HG03520 (cell line): ENCODE measurements around the gene KREMEN2.
"Not testable (repeated sequence)": the region's sequence is repeated elsewhere in the genome, so short reads cannot be mapped to it uniquely, and the experiment has no call there.

Experiments
- ATAC-seq: cut with Tn5 transposase; IDR thresholded peaks from one replicate; pipeline ENCODE4 v1.9.1; 2021; ENCODE audit warnings: mild to moderate bottlenecking, moderate library complexity; ENCODE audit not compliant: unreplicated experiment

KREMEN2 gene, protein sequence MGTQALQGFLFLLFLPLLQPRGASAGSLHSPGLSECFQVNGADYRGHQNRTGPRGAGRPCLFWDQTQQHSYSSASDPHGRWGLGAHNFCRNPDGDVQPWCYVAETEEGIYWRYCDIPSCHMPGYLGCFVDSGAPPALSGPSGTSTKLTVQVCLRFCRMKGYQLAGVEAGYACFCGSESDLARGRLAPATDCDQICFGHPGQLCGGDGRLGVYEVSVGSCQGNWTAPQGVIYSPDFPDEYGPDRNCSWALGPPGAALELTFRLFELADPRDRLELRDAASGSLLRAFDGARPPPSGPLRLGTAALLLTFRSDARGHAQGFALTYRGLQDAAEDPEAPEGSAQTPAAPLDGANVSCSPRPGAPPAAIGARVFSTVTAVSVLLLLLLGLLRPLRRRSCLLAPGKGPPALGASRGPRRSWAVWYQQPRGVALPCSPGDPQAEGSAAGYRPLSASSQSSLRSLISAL

GRCh38 chr16:2963723-2964474 is at the start of gene KREMEN2:
TSS of gene KREMEN2 (plus strand) at chr16:2964275. CDS start at chr16:2964521, 246 bp downstream.
- ATAC-seq, result no peak

GRCh38 chr16:2915196-2915929 is 48.7 kb upstream of the KREMEN2 start:
- ATAC-seq, result no peak

DNA sequence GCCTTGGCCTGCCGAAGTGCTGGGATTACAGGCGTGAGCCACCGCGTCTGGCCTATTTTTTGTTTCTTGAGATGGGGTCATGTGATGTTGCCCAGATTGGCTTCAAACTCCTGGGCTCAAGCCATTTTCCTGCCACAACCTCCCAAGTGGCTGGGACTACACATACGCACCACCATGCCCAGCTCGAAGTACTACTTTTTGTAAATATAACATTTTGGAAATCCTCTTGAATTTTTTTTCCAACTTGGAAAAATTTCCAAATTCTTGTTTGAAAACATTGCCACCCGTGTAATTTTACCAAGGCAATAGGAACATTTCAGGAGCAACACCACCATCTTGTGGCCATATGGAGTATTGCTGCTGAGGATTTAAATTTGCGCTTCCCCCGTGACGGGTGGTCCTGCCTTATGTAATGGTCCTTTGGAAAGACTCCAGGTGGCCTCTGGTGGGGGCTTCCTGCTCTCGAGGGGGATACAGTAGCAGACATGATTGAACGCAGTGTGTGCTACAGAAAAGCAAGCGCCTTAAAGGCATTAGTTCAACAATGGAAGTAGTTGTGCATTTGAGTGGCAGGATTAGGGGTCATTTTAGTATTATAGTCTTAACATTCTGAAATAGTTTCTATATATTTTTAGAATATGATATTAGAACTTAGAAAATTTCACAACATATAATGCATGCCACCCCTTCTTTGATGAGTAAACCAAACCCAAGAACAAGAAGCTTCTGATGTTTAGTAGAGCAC is 44.4 kb upstream of the KREMEN2 start:
- no peak for ATAC-seq

- ATAC-seq, result no peak
Measured at GRCh38 chr16:2923481-2923880, 40.6 kb upstream of the KREMEN2 start.

DNA sequence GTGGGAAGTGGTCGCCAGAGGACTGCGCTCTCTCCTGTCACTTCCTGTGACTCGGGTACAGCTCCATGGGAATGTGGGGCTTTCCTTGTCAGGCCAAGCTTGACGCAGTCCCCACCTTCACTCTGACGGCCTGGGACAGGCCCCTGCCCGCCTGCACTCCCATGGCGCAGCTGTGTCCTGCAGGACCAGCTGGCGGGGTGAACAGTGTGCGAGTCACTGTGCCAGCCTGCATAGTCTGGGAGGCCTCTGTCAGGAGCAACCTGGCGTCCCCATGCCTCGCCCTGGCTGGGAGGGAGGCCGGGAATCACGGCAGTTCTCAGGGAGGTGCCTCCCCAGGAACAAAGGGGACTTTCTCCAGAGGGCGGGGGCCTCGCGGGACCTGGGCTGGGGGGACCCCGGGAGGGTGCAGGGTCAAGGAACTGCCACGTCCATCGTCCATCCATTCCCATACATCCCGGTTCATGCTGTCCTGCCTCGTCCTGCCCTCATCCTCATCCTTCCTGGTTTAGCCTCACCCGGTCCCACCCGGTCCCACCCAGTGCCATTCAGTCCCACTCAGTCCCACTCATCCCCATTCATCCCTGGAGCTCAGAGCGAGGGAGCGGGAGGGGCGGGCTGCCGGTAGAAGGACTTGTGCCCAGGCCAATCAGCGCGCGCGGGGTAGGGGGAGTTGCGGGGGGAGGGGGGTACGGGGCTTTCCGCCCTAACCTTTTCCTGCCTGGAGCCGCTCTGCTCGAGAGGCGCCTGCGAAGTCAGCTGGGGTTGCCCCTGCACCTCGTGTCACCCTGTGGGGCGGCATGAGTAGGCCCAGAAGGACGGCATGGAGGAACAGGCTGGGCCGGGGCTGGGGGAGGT is 38.9 kb upstream of the KREMEN2 start:
- ATAC-seq, result no peak

DNA sequence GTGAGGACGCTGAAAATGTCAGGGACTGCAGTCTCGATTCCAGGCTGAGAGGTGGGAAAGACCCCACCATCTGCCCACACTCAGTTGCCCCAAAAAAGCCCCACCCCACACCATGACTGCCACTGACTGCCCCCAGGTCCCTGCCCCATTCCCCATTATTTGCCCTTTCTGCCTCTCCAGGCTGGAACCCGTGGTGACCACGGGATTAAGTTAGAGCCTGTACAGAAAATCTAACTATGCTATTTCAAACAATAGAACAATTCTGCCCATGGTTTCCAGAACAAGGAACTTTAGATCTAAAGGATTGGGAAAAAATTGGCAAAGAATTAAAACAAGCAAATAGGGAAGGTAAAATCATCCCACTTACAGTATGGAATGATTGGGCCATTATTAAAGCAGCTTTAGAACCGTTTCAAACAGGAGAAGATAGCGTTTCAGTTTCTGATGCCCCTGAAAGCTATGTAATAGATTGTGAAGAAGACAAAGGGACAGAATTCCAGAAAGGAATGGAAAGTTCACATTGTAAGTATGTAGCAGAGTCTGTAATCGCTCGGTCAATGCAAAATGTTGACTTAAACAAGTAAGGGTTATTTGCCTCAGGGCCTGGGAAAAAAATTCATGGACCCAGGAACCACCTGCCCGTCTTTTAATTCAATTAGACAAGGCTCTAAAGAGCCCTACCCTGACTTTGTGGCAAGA is 38.0 kb upstream of the KREMEN2 start:
- no peak for ATAC-seq

DNA sequence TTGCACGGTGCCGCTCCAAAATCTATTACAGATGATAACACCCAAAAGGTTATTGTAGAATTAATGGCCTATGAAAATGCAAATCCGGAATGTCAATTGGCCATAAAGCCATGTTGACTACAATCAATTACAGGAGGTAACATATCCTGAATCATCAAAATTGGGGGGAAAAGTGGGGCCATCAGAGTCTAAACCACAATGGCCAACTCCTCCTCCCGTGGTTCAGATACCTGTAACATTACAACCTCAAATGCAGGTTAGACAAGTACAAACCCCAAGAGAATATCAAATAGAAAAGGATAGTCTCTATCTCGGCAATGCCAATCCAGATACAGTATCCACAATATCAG is 37.5 kb upstream of the KREMEN2 start:
- no peak for ATAC-seq

DNA sequence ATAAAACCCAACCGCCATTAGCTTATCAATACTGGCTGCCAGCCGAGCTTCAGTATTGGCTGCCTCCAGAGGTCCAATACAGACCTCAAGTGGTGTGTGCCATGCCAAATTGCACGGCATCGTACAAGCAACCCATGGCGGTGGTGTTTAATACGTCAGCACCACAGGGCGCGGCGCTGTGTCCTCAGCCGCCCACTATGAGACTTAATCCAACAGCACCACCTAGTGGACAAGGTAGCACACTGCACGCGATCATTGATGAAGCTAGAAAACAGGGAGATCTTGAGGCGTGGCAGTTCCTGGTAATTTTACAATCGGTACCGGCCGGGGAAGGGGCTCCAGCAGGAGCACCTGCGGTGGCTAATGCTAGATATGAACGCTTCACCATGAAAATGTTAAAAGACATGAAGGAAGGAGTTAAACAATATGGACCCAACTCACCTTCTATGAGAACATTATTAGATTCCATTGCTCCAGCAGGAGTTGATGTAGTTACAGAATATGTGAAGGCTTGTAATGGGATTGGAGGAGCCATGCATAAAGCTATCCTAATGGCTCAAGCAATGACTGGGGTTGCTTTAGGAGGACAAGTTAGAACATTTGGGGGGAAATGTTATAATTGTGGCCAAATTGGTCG is 36.9 kb upstream of the KREMEN2 start:
- ATAC-seq, result no peak

GRCh38 chr16:2928151-2928550 is 35.9 kb upstream of the KREMEN2 start:
- ATAC-seq, result not testable (repeated sequence)

- ATAC-seq, result no peak
Measured at GRCh38 chr16:2928796-2929195, 35.3 kb upstream of the KREMEN2 start.

GRCh38 chr16:2929693-2930092 is 34.4 kb upstream of the KREMEN2 start:
- ATAC-seq, result no peak

- no peak for ATAC-seq
Measured at GRCh38 chr16:2930236-2930635, 33.8 kb upstream of the KREMEN2 start.

DNA sequence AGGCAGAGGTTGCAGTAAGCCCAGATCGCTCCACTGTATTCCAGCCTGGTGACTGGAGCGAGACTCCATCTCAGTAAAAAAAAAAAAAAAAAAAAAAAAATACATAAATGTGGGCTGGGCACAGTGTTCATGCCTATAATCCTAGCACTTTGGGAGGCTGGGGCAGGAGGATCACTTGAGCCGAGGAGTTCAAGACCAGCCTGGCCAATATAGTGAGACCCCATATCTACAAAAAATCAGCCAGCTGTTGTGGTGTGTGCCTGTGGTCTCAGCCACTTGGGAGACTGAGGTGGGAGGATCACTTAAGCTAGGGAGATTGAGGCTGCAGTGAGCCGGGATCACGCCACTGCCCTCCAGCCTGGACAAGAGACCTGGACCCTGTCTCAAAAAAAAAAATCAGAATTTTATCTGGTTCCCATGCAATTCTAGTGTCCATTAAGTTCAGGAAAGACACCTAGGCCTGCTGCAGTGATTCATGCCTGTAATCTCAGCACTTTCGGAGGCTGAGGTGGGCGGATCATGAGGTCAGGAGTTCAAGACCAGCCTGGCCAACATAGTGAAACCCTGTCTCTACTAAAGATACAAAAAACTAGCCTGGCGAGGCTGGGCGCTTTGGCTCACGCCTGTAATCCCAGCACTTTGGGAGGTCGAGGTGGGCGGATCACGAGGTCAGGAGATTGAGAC is 32.7 kb upstream of the KREMEN2 start:
- not testable (repeated sequence) for ATAC-seq

DNA sequence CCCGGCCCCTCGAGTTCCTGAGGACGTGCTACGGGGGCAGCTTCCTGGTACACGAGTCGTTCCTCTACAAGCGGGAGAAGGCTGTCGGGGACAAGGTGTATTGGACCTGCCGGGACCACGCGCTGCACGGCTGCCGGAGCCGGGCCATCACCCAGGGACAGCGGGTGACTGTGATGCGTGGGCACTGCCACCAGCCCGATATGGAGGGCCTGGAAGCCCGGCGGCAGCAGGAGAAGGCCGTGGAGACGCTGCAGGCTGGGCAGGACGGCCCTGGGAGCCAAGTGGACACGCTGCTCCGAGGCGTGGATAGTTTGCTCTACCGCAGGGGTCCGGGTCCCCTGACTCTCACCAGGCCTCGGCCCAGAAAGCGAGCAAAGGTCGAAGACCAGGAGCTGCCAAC is 30.9 kb upstream of the KREMEN2 start:
- ATAC-seq, result no peak

DNA sequence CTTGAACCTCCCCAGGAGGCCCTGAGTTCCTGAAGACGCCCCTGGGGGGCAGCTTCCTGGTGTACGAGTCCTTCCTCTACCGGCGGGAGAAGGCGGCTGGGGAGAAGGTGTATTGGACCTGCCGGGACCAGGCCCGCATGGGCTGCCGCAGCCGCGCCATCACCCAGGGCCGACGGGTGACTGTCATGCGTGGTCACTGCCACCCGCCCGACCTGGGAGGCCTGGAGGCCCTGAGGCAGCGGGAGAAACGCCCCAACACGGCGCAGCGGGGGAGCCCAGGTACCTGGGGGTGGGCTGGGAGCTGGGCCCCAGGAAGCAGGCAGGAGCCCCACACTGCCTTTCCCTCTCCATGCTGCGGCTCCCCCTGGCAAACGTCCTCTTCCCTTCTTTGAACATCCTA is 30.4 kb upstream of the KREMEN2 start:
- no peak for ATAC-seq

DNA sequence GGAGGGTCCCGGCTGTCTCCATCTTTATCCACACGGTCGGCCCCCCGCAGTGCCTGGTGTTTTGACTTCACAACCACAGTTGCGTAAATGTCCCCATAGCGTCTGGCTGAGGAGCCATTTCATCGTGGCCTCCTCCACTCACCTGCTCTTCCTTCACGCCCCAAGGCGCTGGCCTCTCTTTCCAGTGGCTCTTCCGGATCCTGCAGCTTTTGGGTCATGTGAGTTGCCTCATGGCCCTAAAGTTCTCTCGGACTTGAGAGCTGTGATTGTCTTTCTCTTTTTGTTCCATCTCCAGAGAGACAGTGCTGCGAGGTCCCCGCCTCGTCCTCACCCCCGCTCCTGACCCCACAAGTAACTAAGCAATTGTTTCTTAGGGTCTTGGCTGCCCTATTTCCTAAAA is 29.6 kb upstream of the KREMEN2 start:
- ATAC-seq, result no peak

DNA sequence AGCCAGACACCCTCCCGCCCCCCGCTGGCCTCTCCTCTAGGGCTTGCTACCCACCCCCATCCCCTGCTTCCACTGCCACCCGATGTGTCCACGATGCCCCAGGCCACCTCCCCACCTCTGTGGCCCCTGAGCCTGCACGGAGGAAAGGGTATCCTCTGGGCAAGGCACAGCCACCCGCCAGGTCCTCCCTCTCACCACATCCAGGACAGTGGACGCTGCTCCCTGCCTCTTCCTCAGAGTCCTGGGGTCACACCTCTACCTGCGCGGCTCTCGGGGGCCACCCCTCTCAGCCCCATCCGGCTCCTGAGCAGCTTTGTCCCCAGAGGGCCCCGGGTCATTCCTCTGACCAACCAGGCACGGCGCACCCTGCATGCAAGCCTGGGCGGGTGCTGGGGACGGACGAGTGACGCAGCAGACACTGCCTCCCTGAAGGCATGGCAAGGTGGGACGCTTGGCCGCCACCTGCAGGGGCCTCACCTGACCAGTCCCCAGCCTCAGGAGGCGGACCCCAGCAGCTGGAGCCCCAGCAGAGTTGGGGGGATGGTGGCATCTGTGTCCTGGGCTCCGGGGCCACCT is 27.6 kb upstream of the KREMEN2 start:
- no peak for ATAC-seq

- ATAC-seq, result no peak
Measured at GRCh38 chr16:2937170-2937569, 26.9 kb upstream of the KREMEN2 start.
